ENCODE results near the gene IL1RAPL1. TPM values are rescaled to one million over a fixed set of nuclear protein-coding genes. Genes with fewer than 3 reads are reported as not detected.

IL1RAPL1 gene
- total and polyA plus RNA-seq, 9 of the 15 experiments (the other 6 are each of a cell fraction or from before 2014, with no cell fraction given): 0.04 to 0.07 (median 0.04) TPM; not detected in 6

DNA sequence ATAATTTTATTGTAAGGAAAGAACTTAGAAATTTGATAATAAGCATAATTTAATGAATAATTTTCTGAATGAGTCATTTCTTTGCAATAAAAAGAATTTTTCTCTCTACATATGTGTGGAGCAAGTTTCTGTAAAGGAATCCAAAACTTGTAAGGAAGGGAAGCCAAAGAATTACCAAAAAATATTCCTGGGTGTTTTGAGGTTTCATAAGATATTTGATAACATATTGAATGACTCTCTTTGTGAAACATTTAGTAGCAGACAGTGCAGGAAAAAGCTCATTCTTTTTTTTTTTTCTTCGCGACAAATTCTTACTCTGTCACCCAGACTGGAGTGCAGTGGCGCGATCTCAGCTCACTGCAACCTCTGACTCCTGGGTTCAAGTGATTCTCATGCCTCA, 1159.1 kb downstream of the IL1RAPL1 start (continued):
- TF ChIP-seq, protein P1, sequence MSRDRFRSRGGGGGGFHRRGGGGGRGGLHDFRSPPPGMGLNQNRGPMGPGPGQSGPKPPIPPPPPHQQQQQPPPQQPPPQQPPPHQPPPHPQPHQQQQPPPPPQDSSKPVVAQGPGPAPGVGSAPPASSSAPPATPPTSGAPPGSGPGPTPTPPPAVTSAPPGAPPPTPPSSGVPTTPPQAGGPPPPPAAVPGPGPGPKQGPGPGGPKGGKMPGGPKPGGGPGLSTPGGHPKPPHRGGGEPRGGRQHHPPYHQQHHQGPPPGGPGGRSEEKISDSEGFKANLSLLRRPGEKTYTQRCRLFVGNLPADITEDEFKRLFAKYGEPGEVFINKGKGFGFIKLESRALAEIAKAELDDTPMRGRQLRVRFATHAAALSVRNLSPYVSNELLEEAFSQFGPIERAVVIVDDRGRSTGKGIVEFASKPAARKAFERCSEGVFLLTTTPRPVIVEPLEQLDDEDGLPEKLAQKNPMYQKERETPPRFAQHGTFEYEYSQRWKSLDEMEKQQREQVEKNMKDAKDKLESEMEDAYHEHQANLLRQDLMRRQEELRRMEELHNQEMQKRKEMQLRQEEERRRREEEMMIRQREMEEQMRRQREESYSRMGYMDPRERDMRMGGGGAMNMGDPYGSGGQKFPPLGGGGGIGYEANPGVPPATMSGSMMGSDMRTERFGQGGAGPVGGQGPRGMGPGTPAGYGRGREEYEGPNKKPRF (IDR thresholded peaks at IDR 0.05; ENCODE audit: low read depth, low read length): no peak
- TF ChIP-seq LARP7 (IDR thresholded peaks at IDR 0.05): no peak
- no peak for TF ChIP-seq GATAD2B (IDR thresholded peaks at IDR 0.05; ENCODE audit: borderline replicate concordance)

DNA sequence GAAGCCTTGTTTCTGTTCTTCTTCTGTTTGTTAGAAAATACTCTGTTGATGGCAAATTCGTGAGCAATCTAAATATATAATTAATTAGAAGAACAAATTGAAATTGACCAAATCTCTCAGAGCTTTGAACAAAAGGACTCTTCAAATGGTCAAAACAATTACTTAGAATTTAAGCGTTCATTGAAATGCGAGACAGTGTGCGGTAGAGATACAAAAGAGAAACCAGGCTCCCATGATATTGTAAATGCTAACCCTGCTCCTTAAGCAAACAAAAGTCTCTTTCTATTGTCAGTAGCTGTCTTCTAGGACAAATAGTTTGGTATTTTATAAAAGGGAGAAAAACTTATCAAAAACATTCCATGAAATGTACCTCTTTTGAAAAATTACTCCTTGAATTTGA, 1174.8 kb downstream of the IL1RAPL1 start:
- TF ChIP-seq ZNF316 (IDR thresholded peaks at IDR 0.05) (no peak), TCF3 (CRISPR knock-in tag; IDR thresholded peaks at IDR 0.05) (no peak), ZNF644 (tag; IDR thresholded peaks at IDR 0.05; ENCODE audit: low read depth) (no peak), HNRNPUL1 (IDR thresholded peaks at IDR 0.05; ENCODE audit: low read length) (no peak)
- TF ChIP-seq, protein P2, sequence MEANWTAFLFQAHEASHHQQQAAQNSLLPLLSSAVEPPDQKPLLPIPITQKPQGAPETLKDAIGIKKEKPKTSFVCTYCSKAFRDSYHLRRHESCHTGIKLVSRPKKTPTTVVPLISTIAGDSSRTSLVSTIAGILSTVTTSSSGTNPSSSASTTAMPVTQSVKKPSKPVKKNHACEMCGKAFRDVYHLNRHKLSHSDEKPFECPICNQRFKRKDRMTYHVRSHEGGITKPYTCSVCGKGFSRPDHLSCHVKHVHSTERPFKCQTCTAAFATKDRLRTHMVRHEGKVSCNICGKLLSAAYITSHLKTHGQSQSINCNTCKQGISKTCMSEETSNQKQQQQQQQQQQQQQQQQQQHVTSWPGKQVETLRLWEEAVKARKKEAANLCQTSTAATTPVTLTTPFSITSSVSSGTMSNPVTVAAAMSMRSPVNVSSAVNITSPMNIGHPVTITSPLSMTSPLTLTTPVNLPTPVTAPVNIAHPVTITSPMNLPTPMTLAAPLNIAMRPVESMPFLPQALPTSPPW (CRISPR knock-in tag; IDR thresholded peaks at IDR 0.05): no peak
- H2AFZ ChIP-seq (ENCODE audit: low read depth, low read length): no peak overlapping the region
- ChIA-PET CTCF (ENCODE audit: low intra/inter-chr PET ratio) (no interaction called here), POLR2A (no interaction called here)
- H3K27me3 ChIP-seq (ENCODE audit: control insufficient read depth in 2 of 2, insufficient read depth in 2 of 2, low read length in 2 of 2): no peaks in the 10 kb centered on the region
- ATAC-seq: no peak
- FAIRE-seq: no peak
- H3K79me2 ChIP-seq (ENCODE audit: control insufficient read depth, insufficient read depth, low read length): no peaks in the 10 kb centered on the region
- no peak overlapping the region for H3K27ac ChIP-seq (ENCODE audit: extremely low read depth, low read depth, low read length)
- intact Hi-C loops (cut with micrococcal nuclease) (no loop called here), in situ Hi-C loops (cut with MboI) (no loop called here)
- H3K9ac ChIP-seq (ENCODE audit: insufficient read depth in 1 of 2, low read depth in 2 of 2, low read length in 2 of 2): no peak overlapping the region
- H3K36me3 ChIP-seq (ENCODE audit: control insufficient read depth, insufficient read depth, low read length): no peaks in the 10 kb centered on the region
- H3K9me1 ChIP-seq (ENCODE audit: control insufficient read depth, insufficient read depth, low read length): no peaks in the 10 kb centered on the region
- H3K4me3 ChIP-seq: no peak overlapping the region
- DNase-seq (ENCODE audit: extremely low read depth in 1 of 4, low spot score in 3 of 4): no peak
- H3K4me1 ChIP-seq (replicated peaks in 1 of 2; ENCODE audit: control insufficient read depth in 2 of 2, insufficient read depth in 2 of 2, low read length in 2 of 2): no peaks in the 10 kb centered on the region
- H3K4me2 ChIP-seq (ENCODE audit: insufficient read depth, low read length): no peak overlapping the region
- WGBS (ENCODE audit: insufficient coverage, low coverage, missing lambda C conversion rate): 3% methylated on average over 4 of the region's 4 CpGs
- no TSS peak for BruUV-seq (replicated peaks)
- H3K9me3 ChIP-seq (replicated peaks; ENCODE audit: control insufficient read depth, insufficient read depth, low read depth, low read length): no peaks in the 10 kb centered on the region
- no peaks in the 10 kb centered on the region for H4K20me1 ChIP-seq (replicated peaks; ENCODE audit: control insufficient read depth, insufficient read depth, low read length)

Data from K562 (cell line).